ENCODE data around the gene FAF1. TPM values are rescaled to one million over a fixed set of nuclear protein-coding genes. Genes with fewer than 3 reads are reported as not detected.

Gene FAF1
- total RNA-seq, 2 experiments from 2014 or later, result 43.5 to 44.0 TPM

DNA sequence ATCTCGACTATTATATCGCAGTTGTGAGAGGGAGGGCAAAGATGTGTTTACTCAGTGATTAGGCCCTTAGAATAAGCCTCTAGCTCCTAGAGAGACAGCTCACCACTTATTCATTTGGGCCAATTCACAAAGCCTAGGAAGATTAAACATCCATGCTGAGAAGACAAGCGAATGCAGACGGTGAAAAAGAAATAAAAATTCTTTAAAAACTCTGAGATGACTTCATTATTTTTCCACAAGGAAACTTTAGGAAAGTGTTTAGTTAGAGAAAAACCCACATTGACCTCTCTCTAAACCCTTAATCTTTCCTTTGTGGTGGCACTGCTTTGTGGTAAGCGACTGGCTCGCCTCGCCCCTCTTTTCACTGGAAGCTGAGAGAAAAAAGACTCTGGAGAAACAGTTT is 390.0 kb downstream of the FAF1 start:
- H3K36me3 ChIP-seq (ENCODE audit: insufficient read depth, low read length), result peaks cover 21% of the 10 kb centered on the region
- peaks cover 72% of the 10 kb centered on the region for H3K36me3 Mint-ChIP-seq (ENCODE audit: low read depth)
- no peak for DNase-seq
- H3K27ac Mint-ChIP-seq, result no peak overlapping the region
- ChIA-PET CTCF (no interaction called here), POLR2A (no interaction called here)
- no peaks in the 10 kb centered on the region for H3K27me3 Mint-ChIP-seq
- H3K4me3 ChIP-seq (ENCODE audit: low read length), result no peak overlapping the region
- intact Hi-C loops (cut with DNase I, micrococcal nuclease), result no loop called here
- H3K9me3 Mint-ChIP-seq, result no peaks in the 10 kb centered on the region
- H3K4me1 ChIP-seq (ENCODE audit: insufficient read depth, low read length), result no peaks in the 10 kb centered on the region
- TF ChIP-seq, protein P1, sequence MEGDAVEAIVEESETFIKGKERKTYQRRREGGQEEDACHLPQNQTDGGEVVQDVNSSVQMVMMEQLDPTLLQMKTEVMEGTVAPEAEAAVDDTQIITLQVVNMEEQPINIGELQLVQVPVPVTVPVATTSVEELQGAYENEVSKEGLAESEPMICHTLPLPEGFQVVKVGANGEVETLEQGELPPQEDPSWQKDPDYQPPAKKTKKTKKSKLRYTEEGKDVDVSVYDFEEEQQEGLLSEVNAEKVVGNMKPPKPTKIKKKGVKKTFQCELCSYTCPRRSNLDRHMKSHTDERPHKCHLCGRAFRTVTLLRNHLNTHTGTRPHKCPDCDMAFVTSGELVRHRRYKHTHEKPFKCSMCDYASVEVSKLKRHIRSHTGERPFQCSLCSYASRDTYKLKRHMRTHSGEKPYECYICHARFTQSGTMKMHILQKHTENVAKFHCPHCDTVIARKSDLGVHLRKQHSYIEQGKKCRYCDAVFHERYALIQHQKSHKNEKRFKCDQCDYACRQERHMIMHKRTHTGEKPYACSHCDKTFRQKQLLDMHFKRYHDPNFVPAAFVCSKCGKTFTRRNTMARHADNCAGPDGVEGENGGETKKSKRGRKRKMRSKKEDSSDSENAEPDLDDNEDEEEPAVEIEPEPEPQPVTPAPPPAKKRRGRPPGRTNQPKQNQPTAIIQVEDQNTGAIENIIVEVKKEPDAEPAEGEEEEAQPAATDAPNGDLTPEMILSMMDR (IDR thresholded peaks at IDR 0.05), result no peak
- H3K27ac ChIP-seq (ENCODE audit: low read depth in 1 of 2, low read length in 2 of 2), result no peak overlapping the region
- no peak for ATAC-seq (ENCODE audit: poor library complexity)
- no peaks in the 10 kb centered on the region for H3K4me1 Mint-ChIP-seq (ENCODE audit: low read depth)
- H3K27me3 ChIP-seq (ENCODE audit: control insufficient read depth in 1 of 2, insufficient read depth in 2 of 2, low read length in 2 of 2), result no peaks in the 10 kb centered on the region
- no peaks in the 10 kb centered on the region for H3K9me3 ChIP-seq (ENCODE audit: control insufficient read depth in 1 of 2, insufficient read depth in 1 of 2, low read length in 2 of 2)
- H3K4me3 Mint-ChIP-seq, result no peak overlapping the region

DNA sequence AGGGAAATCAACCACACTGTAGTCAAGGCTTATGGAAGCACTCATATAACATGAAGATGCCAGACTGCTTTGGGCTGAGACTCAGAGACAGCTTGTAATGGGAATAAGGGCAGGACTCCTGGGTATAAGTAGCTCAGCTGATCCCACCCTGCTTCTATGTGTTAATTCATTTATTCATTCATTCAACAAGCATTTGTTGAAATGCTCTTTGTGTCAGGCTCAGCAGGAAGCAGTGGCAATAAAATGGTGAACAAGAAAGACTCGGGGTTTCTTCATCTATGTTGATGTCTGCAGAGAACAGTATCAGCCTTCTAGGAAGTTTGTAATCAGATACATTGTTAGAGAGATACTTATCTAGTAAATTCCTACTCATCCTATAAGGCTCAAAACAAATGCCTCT is 391.3 kb downstream of the FAF1 start:
- H3K27me3 ChIP-seq (ENCODE audit: control insufficient read depth in 1 of 2, insufficient read depth in 2 of 2, low read length in 2 of 2), result no peaks in the 10 kb centered on the region
- no peak for ATAC-seq (ENCODE audit: poor library complexity)
- Mint-ChIP-seq H3K9me3 (no peaks in the 10 kb centered on the region), H3K36me3 (ENCODE audit: low read depth) (peaks cover 76% of the 10 kb centered on the region), H3K27me3 (no peaks in the 10 kb centered on the region), H3K27ac (no peak overlapping the region), H3K4me3 (no peak overlapping the region), H3K4me1 (ENCODE audit: low read depth) (no peaks in the 10 kb centered on the region)
- H3K9me3 ChIP-seq (ENCODE audit: control insufficient read depth in 1 of 2, insufficient read depth in 1 of 2, low read length in 2 of 2), result no peaks in the 10 kb centered on the region
- H3K36me3 ChIP-seq (ENCODE audit: insufficient read depth, low read length), result peaks cover 21% of the 10 kb centered on the region
- DNase-seq, result no peak
- intact Hi-C loops (cut with DNase I, micrococcal nuclease), result no loop called here
- CTCF ChIA-PET, result no interaction called here
- no peak overlapping the region for H3K4me3 ChIP-seq (ENCODE audit: low read length)
- H3K27ac ChIP-seq (ENCODE audit: low read depth in 1 of 2, low read length in 2 of 2), result no peak overlapping the region
- no peaks in the 10 kb centered on the region for H3K4me1 ChIP-seq (ENCODE audit: insufficient read depth, low read length)
- TF ChIP-seq, protein P1 (IDR thresholded peaks at IDR 0.05), result no peak
- POLR2A ChIA-PET, result no interaction called here

DNA sequence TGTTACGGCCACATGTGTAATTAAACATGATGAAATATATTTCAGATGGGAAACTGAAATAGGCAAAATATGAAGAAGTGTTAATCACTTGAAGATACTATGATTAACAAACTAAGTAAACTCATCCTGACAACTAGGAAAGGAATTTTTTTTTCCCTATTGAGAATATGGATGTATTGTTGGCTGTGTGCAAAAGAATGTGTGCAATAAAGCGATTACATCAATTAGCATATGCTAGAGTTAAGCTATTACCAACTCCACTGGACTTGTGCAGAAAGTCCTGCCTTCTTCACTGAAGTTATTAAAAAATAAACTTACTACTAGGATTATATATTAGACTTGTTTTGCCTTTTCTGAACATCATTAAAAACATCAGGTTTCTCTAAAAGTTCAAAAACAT is 393.7 kb downstream of the FAF1 start:
- no peaks in the 10 kb centered on the region for H3K9me3 ChIP-seq (ENCODE audit: control insufficient read depth in 1 of 2, insufficient read depth in 1 of 2, low read length in 2 of 2)
- H3K4me3 ChIP-seq (ENCODE audit: low read length), result no peak overlapping the region
- no peak overlapping the region for H3K27ac ChIP-seq (ENCODE audit: low read depth in 1 of 2, low read length in 2 of 2)
- H3K4me1 Mint-ChIP-seq (ENCODE audit: low read depth), result no peaks in the 10 kb centered on the region
- H3K4me3 Mint-ChIP-seq, result no peak overlapping the region
- TF ChIP-seq, protein P1 (IDR thresholded peaks at IDR 0.05), result no peak
- ChIA-PET CTCF (no interaction called here), POLR2A (no interaction called here)
- DNase-seq (no peak), ATAC-seq (ENCODE audit: poor library complexity) (no peak)
- H3K27me3 Mint-ChIP-seq, result no peaks in the 10 kb centered on the region
- intact Hi-C loops (cut with DNase I, micrococcal nuclease), result no loop called here
- H3K9me3 Mint-ChIP-seq, result no peaks in the 10 kb centered on the region
- H3K4me1 ChIP-seq (ENCODE audit: insufficient read depth, low read length), result no peaks in the 10 kb centered on the region
- no peak overlapping the region for H3K27ac Mint-ChIP-seq
- peaks cover 79% of the 10 kb centered on the region for H3K36me3 Mint-ChIP-seq (ENCODE audit: low read depth)
- no peaks in the 10 kb centered on the region for H3K27me3 ChIP-seq (ENCODE audit: control insufficient read depth in 1 of 2, insufficient read depth in 2 of 2, low read length in 2 of 2)
- peaks cover 21% of the 10 kb centered on the region for H3K36me3 ChIP-seq (ENCODE audit: insufficient read depth, low read length)
